Kidney epithelial cell (primary cell): Measurements from ENCODE around the gene AXL. TPM values are rescaled to one million over a fixed set of nuclear protein-coding genes. Genes with fewer than 3 reads are reported as not detected.

Source experiments
- DNase-seq: peaks from one replicate; pipeline ENCODE4 v3.0.0-alpha.2; 2010; ENCODE audit warnings: low read depth
- H3K27me3 ChIP-seq: 2 replicates; pipeline ENCODE4 v1.6.0; 2011; ENCODE audit warnings: low read length; ENCODE audit not compliant: control insufficient read depth, insufficient read depth
- H3K36me3 ChIP-seq: 2 replicates; pipeline ENCODE4 v1.5.1; 2011; ENCODE audit warnings: low read length; ENCODE audit not compliant: control insufficient read depth, insufficient read depth
- H3K4me3 ChIP-seq: 2 replicates; pipeline ENCODE4 v1.5.1; 2011; ENCODE audit warnings: low read depth, mild to moderate bottlenecking, control low read depth, low read length
- total RNA-seq: library from RNA; depleted of rRNA; stranded (reverse); fragments of >200 nt; gene quantifications from 2 replicates; pipeline ENCODE4 v1.2.3, GENCODE V29; 2015
- TF ChIP-seq, protein P1 (sequence below): IDR thresholded peaks from 2 replicates; pipeline ENCODE4 v1.5.1; 2011; ENCODE audit warnings: mild to moderate bottlenecking, moderate library complexity, low read length, control low read depth, inconsistent platforms; ENCODE audit not compliant: insufficient read depth, poor library complexity, severe bottlenecking

AXL gene
- total RNA-seq, 1 donor from 2014 or later, result 128 TPM

- TF ChIP-seq, protein P1, sequence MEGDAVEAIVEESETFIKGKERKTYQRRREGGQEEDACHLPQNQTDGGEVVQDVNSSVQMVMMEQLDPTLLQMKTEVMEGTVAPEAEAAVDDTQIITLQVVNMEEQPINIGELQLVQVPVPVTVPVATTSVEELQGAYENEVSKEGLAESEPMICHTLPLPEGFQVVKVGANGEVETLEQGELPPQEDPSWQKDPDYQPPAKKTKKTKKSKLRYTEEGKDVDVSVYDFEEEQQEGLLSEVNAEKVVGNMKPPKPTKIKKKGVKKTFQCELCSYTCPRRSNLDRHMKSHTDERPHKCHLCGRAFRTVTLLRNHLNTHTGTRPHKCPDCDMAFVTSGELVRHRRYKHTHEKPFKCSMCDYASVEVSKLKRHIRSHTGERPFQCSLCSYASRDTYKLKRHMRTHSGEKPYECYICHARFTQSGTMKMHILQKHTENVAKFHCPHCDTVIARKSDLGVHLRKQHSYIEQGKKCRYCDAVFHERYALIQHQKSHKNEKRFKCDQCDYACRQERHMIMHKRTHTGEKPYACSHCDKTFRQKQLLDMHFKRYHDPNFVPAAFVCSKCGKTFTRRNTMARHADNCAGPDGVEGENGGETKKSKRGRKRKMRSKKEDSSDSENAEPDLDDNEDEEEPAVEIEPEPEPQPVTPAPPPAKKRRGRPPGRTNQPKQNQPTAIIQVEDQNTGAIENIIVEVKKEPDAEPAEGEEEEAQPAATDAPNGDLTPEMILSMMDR, result no peak
- Histone ChIP-seq H3K4me3 (no peak overlapping the region), H3K27me3 (no peaks in the 10 kb centered on the region), H3K36me3 (peaks cover 4% of the 10 kb centered on the region)
- no peak for DNase-seq
Measured at GRCh38 chr19:41235480-41235879, 16.5 kb downstream of the AXL start.

DNA sequence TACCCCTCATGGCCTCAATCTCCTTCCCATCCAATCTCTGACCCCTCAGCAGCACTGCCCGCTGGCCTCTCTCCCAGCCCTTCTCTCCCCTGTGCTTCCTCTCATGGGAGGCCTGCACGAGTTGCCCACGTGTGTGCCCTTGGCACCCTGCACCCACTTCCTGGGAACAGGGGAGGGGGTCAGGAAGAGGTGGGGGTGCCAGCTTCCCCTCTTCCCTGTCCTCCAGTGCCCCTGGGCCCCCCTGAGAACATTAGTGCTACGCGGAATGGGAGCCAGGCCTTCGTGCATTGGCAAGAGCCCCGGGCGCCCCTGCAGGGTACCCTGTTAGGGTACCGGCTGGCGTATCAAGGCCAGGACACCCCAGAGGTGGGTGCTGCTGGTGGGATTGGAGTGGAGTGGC, 19.2 kb downstream of the AXL start:
- TF ChIP-seq, protein P1, result no peak
- Histone ChIP-seq H3K27me3 (no peaks in the 10 kb centered on the region), H3K36me3 (peaks cover 4% of the 10 kb centered on the region), H3K4me3 (no peak overlapping the region)
- DNase-seq, result no peak

- Histone ChIP-seq H3K4me3 (no peak overlapping the region), H3K27me3 (no peaks in the 10 kb centered on the region), H3K36me3 (peaks cover 4% of the 10 kb centered on the region)
- TF ChIP-seq, protein P1, result no peak
- DNase-seq, result no peak
Measured at GRCh38 chr19:41239363-41239762, 20.3 kb downstream of the AXL start.

GRCh38 chr19:41239961-41240574, 21.0 kb downstream of the AXL start:
- Histone ChIP-seq H3K4me3 (no peak overlapping the region), H3K36me3 (peaks cover 4% of the 10 kb centered on the region), H3K27me3 (no peaks in the 10 kb centered on the region)
- DNase-seq, result no peak
- TF ChIP-seq, protein P1, result no peak

- Histone ChIP-seq H3K36me3 (peaks cover 4% of the 10 kb centered on the region), H3K4me3 (no peak overlapping the region), H3K27me3 (no peaks in the 10 kb centered on the region)
- no peak for DNase-seq
- TF ChIP-seq, protein P1, result no peak
Measured at GRCh38 chr19:41241859-41242258, 22.8 kb downstream of the AXL start.

DNA sequence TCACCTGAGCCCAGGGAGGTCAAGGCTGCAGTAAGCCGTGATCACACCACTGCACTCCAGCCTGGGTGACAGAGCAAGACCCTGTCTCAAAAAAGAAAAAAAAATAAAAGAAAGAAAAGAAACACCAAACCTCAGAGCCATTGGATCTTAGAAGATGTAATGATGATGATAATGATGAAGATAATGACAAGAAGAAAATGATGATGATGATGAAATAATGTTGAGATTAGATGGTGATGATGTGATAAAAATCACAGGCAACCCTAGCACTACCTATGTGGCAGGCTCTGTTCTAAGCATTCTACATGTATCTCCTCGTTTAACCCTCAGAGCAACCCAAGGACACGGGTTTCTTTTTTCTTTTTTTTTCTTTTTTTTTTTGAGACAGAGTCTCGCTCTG, 25.1 kb downstream of the AXL start:
- Histone ChIP-seq H3K36me3 (peaks cover under 1% of the 10 kb centered on the region), H3K27me3 (no peaks in the 10 kb centered on the region), H3K4me3 (no peak overlapping the region)
- TF ChIP-seq, protein P1, result no peak
- DNase-seq, result no peak
